Stimulated activated CD4-positive, alpha-beta T cell treated with anti-CD3 and anti-CD28 coated beads, Interleukin-1b, Interleukin-23, amount 100 ng/mL, for 4 hours (primary cell): Measurements from ENCODE around the gene FNDC5.
"Not testable (repeated sequence)": the region's sequence is repeated elsewhere in the genome, so short reads cannot be mapped to it uniquely, and the experiment has no call there.

Experiments used
- DNase-seq, 2 donors: peaks; one replicate each; pipeline ENCODE4 v3.0.0-alpha.2; 2020; ENCODE audit warnings: low read depth in 2 of 2

Gene FNDC5

DNA sequence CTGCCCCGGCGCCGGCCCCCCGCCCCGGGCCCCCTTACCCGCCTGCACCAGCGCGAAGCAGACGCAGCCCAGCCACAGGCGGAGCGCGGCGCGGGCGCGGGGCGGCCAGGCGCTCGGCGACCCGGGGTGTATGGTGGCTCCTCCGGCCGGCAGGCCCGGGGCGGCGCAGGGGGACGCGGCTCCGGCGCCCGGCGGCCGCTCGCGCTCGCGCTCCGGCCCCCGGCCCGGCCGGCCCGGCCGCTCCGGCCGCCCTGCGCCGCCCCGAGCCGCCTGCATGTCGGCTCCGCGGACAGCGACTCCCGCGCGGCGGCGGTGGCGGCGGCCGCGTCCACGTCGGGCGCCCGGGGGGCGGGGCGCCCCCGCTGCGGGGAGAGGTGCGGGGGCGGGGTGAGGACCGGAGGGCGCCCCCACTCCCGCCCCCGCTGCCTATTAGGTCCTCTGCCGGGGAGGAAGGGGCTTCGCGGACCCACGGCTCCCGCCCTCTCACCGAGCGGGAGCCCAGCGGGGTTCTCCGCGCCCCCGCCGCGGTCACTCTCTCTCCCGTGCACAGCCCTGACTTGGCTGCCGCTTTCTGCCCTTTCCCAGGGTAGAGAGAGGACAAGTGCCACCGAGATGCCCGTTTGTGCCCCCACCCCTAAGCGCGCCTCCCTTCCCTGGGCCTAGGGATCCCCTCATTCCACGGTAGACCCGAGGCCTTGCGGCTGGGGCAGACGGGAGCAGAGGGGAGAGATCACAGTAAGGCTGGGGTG lies at the start of gene FNDC5:
Gene FNDC5, minus strand, starts transcription at position 298 of the 749 bp plus-strand sequence.
- no peak for DNase-seq

DNA sequence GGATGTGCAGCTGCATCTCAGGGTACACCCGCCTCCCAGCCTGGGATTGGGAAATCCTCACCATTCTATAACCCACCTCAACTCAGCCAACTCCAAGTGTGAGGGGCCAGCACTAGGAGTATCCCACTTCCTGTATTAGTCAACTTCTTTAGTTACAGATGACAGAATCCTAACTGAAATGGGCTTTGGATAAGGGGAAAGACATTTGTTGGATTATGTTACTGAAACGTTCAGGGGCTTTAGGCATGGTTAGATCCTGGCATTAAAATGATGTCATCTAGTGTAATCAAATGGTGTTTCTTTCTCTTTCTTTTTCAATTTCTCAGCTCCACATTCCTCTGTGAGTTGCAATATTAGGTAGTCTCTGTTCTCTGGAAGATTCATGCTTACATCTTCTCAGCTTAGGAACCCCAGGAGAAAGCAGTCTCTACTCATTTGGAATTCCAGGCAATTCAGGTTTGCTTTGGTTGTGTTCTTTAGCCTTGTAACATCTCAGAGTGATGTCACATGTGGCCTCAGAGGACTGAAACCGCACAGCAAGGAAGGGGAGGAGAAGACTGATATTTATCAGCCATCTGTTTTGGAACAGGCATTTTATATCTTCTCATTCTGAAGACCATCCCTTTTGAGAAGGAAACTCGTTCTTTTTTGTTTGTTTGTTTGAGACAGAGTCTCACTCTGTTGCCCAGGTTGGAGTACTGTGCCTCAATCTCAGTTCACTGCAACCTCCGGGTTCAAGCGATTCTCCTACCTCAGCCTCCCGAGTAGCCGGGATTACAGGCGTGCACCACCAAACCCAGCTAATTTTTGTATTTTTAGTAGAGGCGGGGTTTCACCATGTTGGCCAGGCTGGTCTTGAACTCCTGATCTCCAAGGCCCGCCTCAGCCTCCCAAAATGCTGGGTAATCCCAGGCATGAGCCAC lies 49.4 kb upstream of the FNDC5 start:
- DNase-seq = no peak

DNA sequence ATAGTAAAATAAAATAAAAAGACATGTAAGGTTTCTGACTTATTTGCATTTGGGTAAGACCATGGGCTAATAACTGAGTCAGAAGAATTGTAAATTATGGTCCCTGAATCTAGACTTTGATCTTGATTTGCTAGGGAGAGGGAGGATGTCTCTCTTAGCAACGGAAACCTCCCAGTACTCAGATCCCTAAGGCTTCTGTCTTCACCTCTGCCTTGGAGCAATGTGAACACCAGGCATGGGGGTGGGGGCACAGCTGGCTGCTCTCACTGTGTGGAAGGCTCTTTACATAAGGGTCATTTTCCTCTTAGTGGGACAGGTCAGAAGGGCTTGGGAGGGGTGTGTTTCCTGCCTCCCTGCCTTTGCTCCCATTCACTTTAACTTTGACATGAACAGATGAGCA lies 47.5 kb upstream of the FNDC5 start:
- DNase-seq = no peak

DNA sequence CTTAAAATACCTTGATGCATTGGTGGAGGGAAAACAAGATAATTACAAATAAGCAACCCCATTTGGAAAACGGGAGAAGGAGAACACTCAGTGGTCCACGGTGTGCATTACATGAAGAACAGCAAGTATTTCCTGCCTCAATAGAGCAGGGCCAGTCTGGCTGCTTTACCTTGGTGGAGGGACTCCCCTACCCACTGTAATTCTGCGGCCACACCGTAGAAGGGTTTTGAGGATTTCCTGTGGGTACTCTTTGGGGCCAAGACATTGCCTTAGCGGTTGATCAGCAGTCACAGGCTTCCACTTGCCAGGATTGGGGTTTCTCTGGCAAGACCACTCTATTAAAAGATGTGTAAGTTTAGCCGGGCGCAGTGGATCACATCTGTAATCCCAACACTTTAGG lies 46.8 kb upstream of the FNDC5 start:
- DNase-seq = no peak

DNA sequence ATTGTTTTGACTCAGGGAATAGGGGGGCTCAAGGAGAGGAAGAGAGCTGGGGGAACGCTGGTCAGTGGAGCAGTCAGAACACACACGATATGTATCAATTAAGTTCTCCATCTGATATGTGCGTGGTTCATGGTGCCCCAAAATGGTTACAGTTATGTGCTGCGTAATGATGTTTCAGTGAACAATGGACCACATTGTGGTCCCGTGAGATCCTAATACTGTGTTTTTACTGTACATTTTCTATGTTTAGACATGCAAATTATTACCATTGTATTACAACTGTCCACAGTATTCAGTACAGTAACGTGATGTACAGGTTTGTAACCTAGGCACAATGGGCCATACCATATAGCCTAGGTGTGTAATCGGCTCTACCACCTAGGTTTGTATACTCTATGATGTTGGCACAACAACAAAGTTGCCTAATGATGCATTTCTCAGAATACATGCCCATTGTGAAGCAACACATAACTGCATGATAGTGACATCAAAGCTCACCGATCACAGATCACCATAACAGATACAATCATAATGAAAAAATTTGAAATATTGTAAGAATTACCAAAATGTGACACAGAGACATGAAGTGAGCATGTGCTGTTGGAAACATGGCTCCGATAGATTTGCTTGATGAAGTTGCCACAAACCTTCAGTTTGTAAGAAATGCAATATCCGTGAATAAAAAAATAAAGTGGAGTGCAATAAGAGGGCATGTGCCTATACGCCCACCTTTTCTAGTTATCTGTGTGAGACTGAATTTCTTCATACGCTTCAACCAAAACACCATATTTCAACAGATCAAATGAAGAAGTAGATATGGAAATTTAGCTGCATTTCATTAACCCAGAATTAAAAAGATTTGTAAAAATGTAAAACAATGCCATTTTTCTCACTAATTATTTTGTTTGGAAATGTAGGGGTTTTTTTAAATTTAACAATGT lies 45.3 kb upstream of the FNDC5 start:
- DNase-seq = no peak

DNA sequence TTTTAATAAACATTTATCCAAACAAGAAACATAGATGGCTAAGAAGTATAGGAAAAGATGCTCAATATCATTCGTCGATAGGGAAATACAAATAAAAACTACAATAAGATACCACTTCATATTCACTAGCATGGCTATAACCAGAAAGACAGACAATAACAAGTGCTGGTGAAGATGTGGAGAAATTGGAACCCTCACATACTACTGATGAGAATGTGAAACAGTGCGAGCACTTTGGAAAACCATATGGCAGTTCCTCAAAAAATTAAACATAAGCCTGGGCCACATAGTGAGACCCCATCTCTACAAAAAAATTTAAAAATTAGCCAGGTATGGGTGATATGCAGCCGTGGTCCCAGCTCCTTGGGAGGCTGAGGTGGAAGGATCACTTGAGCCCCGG lies 39.6 kb upstream of the FNDC5 start:
- no peak for DNase-seq

DNA sequence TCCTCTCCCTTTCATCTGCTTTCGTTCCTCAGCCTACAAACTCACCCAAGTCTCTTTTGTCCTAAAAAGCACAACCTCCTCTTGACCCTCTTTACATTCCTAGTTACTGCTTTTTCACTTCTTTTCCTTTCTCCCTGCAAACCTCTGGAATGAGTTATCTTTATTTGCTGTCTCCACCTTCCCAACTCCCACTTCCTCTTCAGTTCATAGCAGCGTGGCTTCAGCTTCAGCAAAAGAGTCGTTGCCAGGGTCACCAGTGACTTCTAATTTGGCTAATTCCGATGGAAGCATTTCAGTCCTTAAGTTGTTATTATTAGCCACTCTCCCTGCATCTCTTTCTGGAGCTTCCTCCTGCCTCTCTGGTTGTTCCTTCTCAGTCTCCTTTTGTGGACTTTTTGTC lies 36.7 kb upstream of the FNDC5 start:
- DNase-seq = no peak

DNA sequence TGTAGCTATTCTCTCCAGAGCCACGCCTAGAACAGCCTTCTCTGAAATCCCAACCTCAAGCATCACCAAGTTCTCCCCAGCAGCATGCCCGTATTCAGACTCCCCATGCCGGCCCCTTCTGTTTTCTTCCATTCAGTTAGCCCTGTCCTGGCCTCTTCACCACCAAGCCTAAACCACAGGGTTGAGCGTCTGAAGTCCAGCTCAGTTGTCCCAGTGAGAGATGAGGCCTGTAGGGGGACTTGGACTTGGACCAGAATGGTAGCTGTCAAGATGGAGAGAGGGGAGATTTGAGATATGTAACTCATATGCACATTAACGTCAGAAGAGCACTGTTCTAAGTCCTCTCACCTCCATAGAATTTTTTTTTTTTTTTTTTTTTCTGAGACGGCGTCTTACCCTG lies 35.9 kb upstream of the FNDC5 start:
- DNase-seq = no peak

DNA sequence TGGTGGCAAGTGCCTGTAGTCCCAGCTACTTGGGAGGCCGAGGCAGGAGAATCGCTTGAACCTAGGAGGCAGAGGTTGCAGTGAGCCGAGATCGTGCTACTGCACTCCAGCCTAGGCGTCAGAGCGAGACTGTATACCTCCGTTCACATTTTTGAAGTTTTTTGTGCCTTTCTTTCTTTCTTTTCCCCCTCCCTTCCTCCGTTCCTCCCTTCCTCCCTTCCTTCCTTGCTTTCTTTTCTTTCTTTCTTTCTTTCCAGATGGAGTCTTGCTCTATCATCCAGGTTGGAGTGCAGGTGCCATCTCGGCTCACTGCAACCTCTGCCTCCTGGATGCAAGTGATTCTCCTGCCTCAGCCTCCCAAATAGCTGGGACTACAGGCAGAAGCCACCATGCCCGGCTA lies 34.9 kb upstream of the FNDC5 start:
- not testable (repeated sequence) for DNase-seq

DNA sequence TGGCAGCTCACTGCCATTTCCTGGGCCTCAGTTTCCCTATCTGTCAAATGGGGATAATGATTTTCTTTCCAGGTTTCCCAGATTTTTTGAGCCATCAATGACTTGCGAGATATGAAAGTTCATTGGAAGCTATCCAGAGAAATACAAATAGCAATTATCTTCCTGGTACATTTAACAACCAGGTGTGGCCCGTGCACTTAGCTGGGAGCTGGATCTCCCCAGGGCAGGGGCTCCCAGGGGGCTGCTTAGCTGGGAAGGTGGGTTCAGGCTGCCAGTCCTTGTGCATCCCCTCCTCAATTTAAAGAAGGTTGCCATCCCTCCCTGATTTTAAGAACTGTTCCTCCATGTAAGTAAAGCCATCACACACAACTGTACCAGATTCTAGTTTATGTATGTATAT lies 34.1 kb upstream of the FNDC5 start:
- DNase-seq = no peak

DNA sequence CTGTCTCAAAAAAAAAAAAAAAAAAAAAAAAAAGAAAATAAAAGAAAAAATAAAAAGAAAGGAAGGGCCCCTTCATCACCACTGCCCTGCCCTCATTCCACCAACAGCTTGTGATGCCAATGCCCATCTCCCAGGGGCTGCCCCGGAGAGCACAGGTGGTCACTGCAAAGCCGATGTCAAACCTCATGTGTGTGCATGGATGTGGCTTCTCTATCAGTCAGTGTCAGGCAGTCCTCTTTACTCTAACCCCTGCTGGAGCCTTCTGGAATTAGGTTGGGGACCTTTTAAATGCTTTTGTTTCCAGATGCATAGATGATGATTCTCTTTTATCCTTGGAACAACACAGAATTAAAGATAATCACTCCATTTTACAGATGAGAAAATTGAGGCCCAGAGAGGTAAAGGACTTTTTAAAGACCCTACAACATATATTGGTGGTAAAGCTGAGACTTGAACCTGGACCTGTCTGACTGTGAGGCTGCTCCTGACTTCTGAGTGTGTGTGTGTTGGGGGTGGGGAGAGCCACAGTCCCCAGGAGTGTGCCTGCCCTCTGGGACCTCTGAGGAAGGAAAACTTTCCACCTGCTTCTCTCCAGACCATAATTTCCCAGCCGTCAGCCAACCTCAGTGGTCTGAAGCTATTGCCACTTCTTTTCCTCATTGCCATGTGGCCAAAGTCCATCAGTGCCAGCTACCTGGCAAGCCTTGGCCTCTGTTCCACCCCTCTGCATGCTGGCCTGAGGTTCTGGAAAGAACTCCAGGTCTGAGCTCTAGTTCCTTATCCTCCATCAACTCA lies 33.5 kb upstream of the FNDC5 start:
- DNase-seq = no peak

DNA sequence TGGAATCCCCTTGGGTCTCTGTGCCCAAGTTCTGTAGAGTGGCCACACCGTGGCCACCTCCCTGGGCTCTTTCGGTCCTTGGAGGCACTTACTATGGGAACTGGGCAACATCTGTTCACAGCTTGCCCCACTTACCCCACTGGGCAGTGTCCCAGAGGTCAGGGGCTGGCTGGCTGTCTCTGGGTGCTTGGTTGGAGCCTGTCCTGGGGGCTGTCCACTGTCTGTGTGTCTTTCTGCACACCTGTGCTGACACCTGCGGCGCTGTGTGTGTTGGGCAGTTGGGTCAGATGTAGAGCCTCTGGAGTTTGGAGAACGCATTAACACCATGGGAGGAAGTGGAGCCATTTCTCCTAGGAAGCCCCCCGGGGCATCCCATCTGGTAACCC lies 31.8 kb upstream of the FNDC5 start:
- DNase-seq = no peak

DNA sequence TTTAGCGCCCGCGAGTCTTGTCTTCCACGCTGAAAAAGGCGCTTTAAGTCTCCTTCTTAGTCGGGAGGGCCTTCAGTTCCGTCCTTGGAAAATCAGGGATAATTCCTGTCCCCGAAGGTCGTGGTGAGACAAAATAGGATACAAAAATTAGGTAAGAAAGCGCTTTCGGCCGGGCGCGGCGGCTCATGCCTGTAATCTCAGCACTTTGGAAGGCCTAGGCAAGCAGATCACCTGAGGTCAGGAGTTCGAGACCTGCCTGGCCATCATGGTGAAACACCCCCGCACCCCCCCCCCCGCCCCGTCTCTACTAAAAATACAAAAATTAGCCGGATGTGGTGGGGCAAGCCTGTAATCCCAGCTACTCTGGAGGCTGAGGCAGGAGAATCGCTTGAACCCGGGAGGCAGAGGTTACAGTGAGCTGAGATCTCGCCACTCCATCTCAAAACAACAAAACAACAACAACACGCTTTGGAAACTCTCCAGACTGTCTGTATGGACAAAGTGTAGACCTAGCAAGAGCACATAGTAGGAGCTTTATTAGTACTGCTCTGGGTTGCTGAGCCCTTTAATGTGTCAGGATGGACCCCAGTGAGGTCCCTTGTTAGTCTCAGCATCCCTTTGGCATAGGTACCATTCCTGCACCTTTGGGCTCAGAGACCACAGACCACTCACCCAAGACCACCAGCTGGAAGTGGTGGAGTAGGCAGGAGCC lies 31.3 kb upstream of the FNDC5 start:
- no peak for DNase-seq

DNA sequence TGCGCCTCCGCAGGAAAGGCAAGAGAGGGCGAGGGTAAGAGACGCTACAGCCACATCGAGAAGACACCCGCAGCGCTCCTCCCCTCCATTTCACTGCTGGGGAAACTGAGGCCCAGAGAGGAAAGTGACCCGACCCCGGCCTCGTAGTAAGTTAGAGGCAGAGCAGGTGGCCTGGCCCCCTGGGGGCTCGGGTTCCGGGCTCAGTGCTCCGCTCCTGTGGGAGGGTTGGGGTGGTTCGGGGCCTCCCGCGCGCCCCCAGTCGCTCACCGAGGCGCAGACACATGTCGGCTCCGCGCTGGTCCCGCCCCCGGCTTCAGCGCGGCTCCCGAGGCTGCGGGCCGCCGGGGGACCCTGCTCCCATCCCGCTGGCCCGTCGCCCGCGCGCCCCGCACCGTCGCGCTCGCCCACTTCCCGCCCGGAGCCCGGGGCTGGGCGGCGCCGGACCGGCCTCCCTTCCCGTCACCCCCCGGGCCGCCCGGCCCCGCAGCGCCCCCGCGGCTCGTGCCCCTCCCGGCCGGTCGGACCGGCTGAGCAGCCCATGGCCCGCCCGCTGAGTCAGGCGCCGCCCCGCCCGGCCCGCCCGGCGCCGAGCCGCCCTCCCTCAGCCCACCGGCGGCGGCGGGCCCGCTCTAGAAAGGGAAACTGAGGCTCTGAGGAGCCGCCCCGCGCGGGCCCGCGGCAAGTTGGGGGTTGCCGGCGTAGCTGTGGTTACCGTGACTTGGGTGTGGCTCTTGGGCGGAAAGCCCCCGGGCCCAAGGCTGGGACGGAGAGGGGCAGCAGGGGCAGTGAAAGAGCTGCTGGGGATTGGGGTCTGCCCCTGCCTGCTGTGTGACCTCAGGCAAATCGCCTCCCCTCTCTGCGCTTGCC lies 30.5 kb upstream of the FNDC5 start, which contains the start of gene TMEM54:
Gene TMEM54, minus strand, starts transcription at position 434 of the 867 bp plus-strand sequence. Its CDS starts 151 bp downstream, at position 283.
- no peak for DNase-seq

DNA sequence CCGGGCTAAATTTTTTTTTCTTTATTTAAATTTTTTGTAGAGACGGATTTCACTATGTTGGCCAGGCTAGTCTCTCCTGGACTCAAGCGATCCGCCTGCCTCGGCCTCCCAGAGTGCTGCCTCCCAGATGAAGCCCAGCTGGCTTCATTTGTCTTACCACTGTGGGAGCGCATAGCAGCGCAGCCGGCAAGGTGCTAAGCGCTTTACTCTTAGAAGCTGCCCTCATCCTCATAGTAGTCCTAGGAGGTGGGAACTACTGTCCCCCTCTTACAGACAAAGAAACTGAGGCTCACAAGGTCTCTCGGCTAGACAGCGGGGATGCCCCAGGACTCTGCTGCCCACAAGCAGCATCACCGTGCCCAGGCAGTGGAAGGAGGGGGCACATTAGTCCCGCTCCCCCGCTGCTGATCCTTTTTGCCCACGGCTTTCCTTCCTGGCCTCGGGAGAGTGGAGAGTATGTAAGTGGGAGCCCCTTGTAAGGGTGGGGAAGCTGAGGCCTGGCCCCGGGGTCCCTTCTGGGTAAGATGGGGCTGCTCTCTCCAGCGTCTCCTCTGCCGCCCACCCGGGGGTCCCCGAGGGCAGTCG lies 29.8 kb upstream of the FNDC5 start:
- DNase-seq = no peak

DNA sequence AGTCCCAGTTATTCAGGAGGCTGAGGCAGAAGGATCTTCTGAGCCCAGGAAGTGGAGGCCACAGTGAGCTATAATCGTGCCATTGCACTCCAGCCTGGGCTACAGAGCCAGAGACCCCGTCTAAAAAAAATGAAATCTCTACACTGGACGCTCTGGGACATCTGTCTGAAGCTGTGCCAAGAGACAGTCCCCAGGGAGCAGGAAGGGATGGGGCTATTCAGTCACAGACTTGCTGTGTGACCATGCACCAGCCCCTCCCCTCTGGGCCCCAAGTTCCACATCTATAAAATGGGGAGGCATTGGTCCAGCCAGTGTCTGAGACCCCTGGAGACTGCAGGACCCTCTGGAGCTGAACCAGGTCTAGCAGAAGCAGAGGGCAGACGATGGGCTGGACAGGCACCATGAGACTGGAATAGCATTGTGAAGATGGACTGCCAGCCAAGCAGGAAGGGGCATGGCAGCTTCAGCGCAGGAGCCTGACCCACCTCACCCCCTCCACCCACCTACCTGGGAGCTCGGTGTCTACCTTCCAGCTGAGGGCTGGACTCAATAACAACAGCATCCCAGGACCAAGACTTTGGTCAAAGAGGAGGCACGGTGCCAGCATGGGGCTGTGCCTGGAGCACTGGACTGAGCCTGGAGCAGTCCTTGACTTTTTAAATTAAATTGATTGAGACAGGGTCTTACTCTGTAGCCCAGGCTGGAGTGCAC lies 29.0 kb upstream of the FNDC5 start:
- DNase-seq = no peak

DNA sequence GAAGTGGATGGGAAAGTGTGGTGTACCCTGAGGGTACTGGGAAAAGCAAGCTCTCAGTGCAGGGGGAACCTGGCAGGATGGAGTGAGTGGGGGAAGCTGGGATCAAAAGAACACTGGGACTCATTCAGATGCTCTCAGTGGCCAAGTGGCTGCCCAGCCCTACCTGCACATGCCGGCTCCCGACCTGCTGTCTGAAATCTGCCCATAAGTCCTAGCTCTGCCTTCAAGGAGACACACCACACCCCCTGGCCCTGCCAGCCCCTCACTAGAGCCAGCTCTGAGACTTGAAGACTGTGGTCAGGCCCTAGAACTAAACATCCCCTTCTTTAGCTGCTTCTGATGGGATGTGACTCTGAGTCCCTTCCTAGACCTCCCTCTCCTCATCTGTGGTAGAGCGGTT lies 28.2 kb upstream of the FNDC5 start:
- DNase-seq = no peak

DNA sequence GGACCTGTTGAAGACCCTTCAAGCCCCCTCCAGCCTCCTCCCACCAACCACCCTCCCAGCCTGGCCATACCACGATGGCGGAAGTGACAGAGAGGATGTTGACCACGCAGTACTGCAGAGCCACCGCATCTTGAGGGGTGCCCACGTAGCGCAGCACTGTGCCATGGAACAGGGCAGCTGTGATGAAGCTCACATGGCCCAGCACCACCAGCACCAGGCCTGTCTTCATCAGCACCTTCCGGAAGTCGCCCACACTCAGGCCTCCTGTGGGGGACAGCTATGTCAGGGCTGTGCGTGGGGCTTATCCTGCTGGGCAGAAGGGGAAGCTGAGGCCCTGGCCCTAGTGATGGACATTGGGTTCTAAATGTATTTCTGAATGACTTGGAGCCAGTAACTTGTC lies 27.3 kb upstream of the FNDC5 start:
- no peak for DNase-seq
